ENCODE data around the gene PTPN3.

DNA sequence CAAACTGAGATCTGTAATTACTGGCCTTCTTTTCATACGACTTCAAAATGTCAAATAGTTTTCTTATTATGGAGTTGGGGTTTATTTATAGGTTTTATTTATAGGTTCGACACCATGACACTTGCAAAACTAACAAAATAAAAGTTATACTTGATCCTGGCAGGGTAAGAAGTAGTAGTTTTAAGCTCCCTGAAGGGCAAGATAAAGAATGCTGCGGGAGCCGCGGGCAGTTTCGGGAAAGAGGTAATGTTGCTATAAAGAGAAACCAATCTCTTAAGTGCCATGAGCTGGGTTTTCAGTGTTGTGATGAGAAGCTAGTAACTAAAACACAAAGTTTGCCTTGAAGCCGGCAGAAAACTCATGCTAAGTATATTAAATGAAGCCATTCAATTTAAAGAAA lies 24.8 kb downstream of the PTPN3 start:
- no peak for TF ChIP-seq EZH2 (IDR thresholded peaks at IDR 0.05; ENCODE audit: low read length)
- no peak for TF ChIP-seq CTCF (optimal IDR thresholded peaks at IDR 0.05 in 1 of 3, IDR thresholded peaks at IDR 0.05 in 1 of 3, conservative IDR thresholded peaks at IDR 0.05 in 1 of 3; ENCODE audit: extremely low read depth in 1 of 3, insufficient read depth in 2 of 3, low read length in 3 of 3)
